Measurements from ENCODE around the gene GRIK5. TPM values are rescaled to one million over a fixed set of nuclear protein-coding genes. Genes with fewer than 3 reads are reported as not detected.

The GRIK5 gene
- polyA plus RNA-seq, 1 donor from 2014 or later, result 22.4 TPM

- TF ChIP-seq TAF1 (IDR thresholded peaks at IDR 0.05; ENCODE audit: low read depth) (no peak), EZH2 (IDR thresholded peaks at IDR 0.05; ENCODE audit: borderline replicate concordance, insufficient read depth, low read length, poor library complexity, severe bottlenecking) (no peak), EP300 (conservative IDR thresholded peaks at IDR 0.05; ENCODE audit: poor library complexity, severe bottlenecking) (no peak)
- TF ChIP-seq, protein P1, sequence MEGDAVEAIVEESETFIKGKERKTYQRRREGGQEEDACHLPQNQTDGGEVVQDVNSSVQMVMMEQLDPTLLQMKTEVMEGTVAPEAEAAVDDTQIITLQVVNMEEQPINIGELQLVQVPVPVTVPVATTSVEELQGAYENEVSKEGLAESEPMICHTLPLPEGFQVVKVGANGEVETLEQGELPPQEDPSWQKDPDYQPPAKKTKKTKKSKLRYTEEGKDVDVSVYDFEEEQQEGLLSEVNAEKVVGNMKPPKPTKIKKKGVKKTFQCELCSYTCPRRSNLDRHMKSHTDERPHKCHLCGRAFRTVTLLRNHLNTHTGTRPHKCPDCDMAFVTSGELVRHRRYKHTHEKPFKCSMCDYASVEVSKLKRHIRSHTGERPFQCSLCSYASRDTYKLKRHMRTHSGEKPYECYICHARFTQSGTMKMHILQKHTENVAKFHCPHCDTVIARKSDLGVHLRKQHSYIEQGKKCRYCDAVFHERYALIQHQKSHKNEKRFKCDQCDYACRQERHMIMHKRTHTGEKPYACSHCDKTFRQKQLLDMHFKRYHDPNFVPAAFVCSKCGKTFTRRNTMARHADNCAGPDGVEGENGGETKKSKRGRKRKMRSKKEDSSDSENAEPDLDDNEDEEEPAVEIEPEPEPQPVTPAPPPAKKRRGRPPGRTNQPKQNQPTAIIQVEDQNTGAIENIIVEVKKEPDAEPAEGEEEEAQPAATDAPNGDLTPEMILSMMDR (IDR thresholded peaks at IDR 0.05; ENCODE audit: poor library complexity, severe bottlenecking), result no peak
- Histone ChIP-seq H3K27ac (ENCODE audit: low read length) (no peak overlapping the region), H3K79me2 (replicated peaks; ENCODE audit: insufficient read depth, low read length) (no peaks in the 10 kb centered on the region), H2AFZ (ENCODE audit: low read depth, low read length) (no peak overlapping the region), H3K9me3 (ENCODE audit: low read length) (no peaks in the 10 kb centered on the region), H3K27me3 (ENCODE audit: insufficient read depth, low read depth, low read length) (no peaks in the 10 kb centered on the region), H3K9ac (ENCODE audit: low read length) (no peak overlapping the region), H3K36me3 (ENCODE audit: insufficient read depth, low read length) (no peaks in the 10 kb centered on the region), H4K20me1 (ENCODE audit: insufficient read depth) (no peaks in the 10 kb centered on the region), H3K4me3 (ENCODE audit: low read length) (no peak overlapping the region), H3K4me2 (ENCODE audit: low read length) (no peak overlapping the region), H3F3A (ENCODE audit: insufficient read depth, low read length, poor library complexity, severe bottlenecking) (no peaks in the 10 kb centered on the region), H3K9me2 (ENCODE audit: insufficient read depth, low read length) (no peaks in the 10 kb centered on the region)
These were observed 46.5 kb upstream of the GRIK5 start for GRCh38 chr19:42116308-42117075.

- no peaks in the 10 kb centered on the region for H3K27me3 ChIP-seq (ENCODE audit: insufficient read depth, low read depth, low read length)
- H3K4me2 ChIP-seq (ENCODE audit: low read length), result no peak overlapping the region
- no peak overlapping the region for H3K27ac ChIP-seq (ENCODE audit: low read length)
- TF ChIP-seq REST (IDR thresholded peaks at IDR 0.05; ENCODE audit: borderline replicate concordance) (no peak), TAF1 (IDR thresholded peaks at IDR 0.05; ENCODE audit: low read depth) (no peak), EP300 (conservative IDR thresholded peaks at IDR 0.05; ENCODE audit: poor library complexity, severe bottlenecking) (no peak), SMC3 (conservative IDR thresholded peaks at IDR 0.05; ENCODE audit: poor library complexity) (no peak)
- no peaks in the 10 kb centered on the region for H3K36me3 ChIP-seq (ENCODE audit: insufficient read depth, low read length)
- no peaks in the 10 kb centered on the region for H4K20me1 ChIP-seq (ENCODE audit: insufficient read depth)
- no peaks in the 10 kb centered on the region for H3K79me2 ChIP-seq (replicated peaks; ENCODE audit: insufficient read depth, low read length)
- no peak overlapping the region for H3K9ac ChIP-seq (ENCODE audit: low read length)
- no peaks in the 10 kb centered on the region for H3K9me3 ChIP-seq (ENCODE audit: low read length)
- H3K9me2 ChIP-seq (ENCODE audit: insufficient read depth, low read length), result no peaks in the 10 kb centered on the region
- H2AFZ ChIP-seq (ENCODE audit: low read depth, low read length), result no peak overlapping the region
- no peak overlapping the region for H3K4me3 ChIP-seq (ENCODE audit: low read length)
- no peaks in the 10 kb centered on the region for H3F3A ChIP-seq (ENCODE audit: insufficient read depth, low read length, poor library complexity, severe bottlenecking)
These were observed 45.7 kb upstream of the GRIK5 start for GRCh38 chr19:42115705-42116104.

- Histone ChIP-seq H3K9me2 (ENCODE audit: insufficient read depth, low read length) (no peaks in the 10 kb centered on the region), H3K9me3 (ENCODE audit: low read length) (no peaks in the 10 kb centered on the region), H3K27me3 (ENCODE audit: insufficient read depth, low read depth, low read length) (no peaks in the 10 kb centered on the region), H3F3A (ENCODE audit: insufficient read depth, low read length, poor library complexity, severe bottlenecking) (no peaks in the 10 kb centered on the region), H4K20me1 (ENCODE audit: insufficient read depth) (no peaks in the 10 kb centered on the region), H3K27ac (ENCODE audit: low read length) (no peak overlapping the region), H2AFZ (ENCODE audit: low read depth, low read length) (no peak overlapping the region), H3K4me3 (ENCODE audit: low read length) (no peak overlapping the region), H3K79me2 (replicated peaks; ENCODE audit: insufficient read depth, low read length) (no peaks in the 10 kb centered on the region), H3K9ac (ENCODE audit: low read length) (no peak overlapping the region), H3K36me3 (ENCODE audit: insufficient read depth, low read length) (no peaks in the 10 kb centered on the region), H3K4me2 (ENCODE audit: low read length) (no peak overlapping the region)
- TF ChIP-seq MXI1 (conservative IDR thresholded peaks at IDR 0.05; ENCODE audit: poor library complexity, severe bottlenecking) (no peak), EP300 (conservative IDR thresholded peaks at IDR 0.05; ENCODE audit: poor library complexity, severe bottlenecking) (no peak), TAF1 (IDR thresholded peaks at IDR 0.05; ENCODE audit: low read depth) (no peak), RAD21 (conservative IDR thresholded peaks at IDR 0.05) (no peak), REST (IDR thresholded peaks at IDR 0.05; ENCODE audit: borderline replicate concordance) (no peak), EZH2 (IDR thresholded peaks at IDR 0.05; ENCODE audit: borderline replicate concordance, insufficient read depth, low read length, poor library complexity, severe bottlenecking) (no peak), SMC3 (conservative IDR thresholded peaks at IDR 0.05; ENCODE audit: poor library complexity) (no peak), POLR2AphosphoS5 (IDR thresholded peaks at IDR 0.05) (no peak)
- TF ChIP-seq, protein P1 (IDR thresholded peaks at IDR 0.05; ENCODE audit: poor library complexity, severe bottlenecking), result no peak
These were observed 45.2 kb upstream of the GRIK5 start for GRCh38 chr19:42115219-42115618.
